GM18508 (cell line): ENCODE measurements around the gene ARMC9.
"Not testable (repeated sequence)": the region's sequence is repeated elsewhere in the genome, so short reads cannot be mapped to it uniquely, and the experiment has no call there.

Source experiments
- ATAC-seq: cut with Tn5 transposase; IDR thresholded peaks from one replicate; pipeline ENCODE4 v1.9.1; 2021; ENCODE audit warnings: moderate number of reproducible peaks; ENCODE audit not compliant: insufficient read depth, unreplicated experiment

Gene ARMC9

GRCh38 chr2:231278868-231279267, 80.4 kb downstream of the ARMC9 start:
- ATAC-seq = no peak

- ATAC-seq = no peak
These were observed 82.4 kb downstream of the ARMC9 start for GRCh38 chr2:231280846-231281245.

DNA sequence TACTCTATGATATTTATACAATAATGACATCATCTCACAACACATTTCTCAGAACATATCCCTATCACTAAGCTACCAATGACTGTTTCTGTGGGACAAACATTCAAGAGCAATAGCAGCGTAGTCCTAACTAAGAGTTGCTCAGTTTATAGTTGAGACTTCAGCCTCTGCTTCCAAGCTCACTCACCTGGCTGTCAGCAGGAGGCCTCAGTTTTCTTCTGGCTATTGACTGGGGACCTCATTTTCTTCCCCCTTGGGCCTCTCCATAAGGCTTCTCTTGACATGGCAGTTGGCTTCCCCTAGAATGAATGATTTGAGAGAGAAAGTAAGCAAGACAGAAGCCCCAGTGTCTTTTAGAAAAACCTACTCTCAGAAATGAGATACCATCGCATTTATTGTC, 85.9 kb downstream of the ARMC9 start:
- ATAC-seq = no peak

- ATAC-seq = no peak
These were observed 88.5 kb downstream of the ARMC9 start for GRCh38 chr2:231286964-231287363.

DNA sequence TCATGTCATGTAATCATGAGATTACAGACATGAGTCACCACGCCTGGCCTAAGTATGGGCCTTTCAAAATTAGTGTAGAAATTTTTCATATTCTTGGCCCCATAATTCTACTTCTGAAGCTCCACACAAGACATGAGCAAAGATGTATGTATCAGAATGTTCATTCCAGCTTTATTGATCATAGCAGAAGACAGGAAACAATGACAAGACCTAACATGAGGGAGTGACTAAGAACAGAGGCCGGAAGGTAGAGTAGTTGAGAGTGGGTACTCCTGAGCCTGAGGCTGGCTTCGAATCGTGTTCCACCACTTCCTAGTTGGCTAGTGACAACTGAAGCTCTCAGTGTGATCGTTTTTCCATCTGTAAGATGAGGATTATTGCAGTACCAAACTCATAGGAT, 89.3 kb downstream of the ARMC9 start:
- ATAC-seq = no peak

- no peak for ATAC-seq
These were observed 90.2 kb downstream of the ARMC9 start for GRCh38 chr2:231288590-231288989.

GRCh38 chr2:231290321-231291015, 92.0 kb downstream of the ARMC9 start:
- no peak for ATAC-seq

GRCh38 chr2:231292472-231293134, 94.2 kb downstream of the ARMC9 start:
- no peak for ATAC-seq

GRCh38 chr2:231293163-231293562, 94.7 kb downstream of the ARMC9 start:
- no peak for ATAC-seq

DNA sequence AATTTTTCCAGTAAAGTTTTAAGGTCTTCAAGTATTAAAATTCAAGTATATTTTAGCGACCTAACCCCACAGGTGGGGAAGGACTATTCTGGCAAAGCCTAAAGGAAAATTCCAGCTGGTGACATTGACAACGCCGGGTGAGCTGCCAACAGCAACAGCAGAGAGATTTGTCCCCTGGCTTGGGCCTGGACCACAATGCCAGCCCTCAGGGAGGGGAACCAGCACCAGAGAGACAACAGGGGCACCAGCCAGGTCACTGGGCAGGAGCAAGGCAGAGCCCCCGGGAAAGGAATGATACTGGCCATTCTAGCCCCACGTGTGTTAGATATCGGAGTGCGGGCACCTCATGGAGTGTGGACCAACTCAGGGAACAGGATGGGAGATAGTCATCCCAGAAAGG, 95.7 kb downstream of the ARMC9 start:
- no peak for ATAC-seq

DNA sequence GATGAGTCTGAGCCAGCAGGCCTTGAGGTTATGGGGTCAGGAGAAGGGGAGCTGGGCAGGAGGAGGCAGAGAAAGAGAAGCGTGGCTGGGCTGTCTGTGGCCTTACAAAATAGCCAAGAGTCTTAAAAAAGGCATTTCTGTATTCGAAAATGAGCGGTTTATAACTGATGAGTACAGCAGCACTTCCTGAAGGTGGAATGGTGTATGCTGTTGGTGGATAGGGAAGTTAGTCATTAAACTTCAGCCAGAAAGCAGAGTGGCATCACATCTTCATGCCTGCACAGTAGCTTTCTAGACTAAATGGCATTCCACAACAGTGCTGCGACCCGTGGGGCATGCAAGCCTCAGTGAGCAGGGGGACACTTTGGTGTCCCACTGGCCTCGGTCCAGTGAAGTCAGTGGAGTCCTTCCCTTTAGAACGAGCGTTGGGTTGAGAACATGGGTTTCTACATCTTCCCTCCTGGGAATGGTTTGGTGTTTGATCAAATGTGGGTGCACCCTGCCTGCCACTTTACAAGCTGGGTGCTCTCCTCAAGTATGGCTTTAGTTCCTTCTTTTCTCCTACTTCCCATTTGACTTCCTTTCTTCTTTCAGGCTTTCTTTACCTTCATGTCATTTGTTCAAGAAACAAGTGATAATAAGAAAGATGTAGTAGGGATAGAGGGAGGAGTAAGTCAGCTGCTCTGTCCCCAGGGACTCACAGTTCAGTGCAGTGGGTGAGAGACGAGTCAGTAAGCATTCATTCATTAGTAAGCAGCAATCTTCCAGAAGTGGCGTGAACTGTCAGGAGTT, 96.3 kb downstream of the ARMC9 start:
- no peak for ATAC-seq

- ATAC-seq = no peak
These were observed 96.9 kb downstream of the ARMC9 start for GRCh38 chr2:231295363-231295655.

GRCh38 chr2:231296401-231296974, 98.1 kb downstream of the ARMC9 start:
- ATAC-seq = no peak

- ATAC-seq = no peak
These were observed 98.9 kb downstream of the ARMC9 start for GRCh38 chr2:231297108-231297908.

GRCh38 chr2:231298091-231298490, 99.7 kb downstream of the ARMC9 start:
- no peak for ATAC-seq

- ATAC-seq = no peak
These were observed 100.8 kb downstream of the ARMC9 start for GRCh38 chr2:231299267-231299666.

DNA sequence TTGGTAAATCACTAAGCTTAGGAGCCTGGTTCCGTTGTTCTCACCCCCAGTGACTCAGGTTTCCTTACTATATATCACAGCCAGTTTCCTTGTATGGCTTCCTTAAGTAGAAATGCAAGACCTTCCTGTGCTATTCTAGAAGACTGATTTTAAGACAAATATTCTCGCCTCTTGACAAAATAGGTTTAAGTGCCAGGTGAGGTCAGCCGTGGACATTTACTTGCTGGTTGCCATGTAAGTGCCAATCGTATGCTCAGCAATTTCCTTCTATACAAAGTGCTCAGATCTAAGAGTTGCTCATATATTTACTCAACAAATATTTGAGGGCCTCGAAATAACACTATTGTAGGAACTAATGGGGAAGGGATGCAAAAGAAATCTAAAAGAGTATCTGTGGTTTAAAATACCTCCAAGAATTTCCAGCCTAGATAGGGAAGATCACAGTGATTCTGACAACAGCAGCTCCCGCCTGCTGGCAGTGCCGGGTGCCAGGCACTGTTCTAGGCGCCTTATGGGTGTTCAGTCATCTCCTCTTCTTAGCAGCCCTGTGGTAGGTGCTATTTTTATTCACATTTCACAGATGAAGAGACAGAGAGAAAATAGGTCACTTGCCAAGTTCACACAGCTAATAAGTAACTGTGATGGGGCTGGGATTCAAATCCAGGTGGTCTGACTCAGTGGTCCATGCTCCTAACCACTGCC, 101.7 kb downstream of the ARMC9 start:
- no peak for ATAC-seq

DNA sequence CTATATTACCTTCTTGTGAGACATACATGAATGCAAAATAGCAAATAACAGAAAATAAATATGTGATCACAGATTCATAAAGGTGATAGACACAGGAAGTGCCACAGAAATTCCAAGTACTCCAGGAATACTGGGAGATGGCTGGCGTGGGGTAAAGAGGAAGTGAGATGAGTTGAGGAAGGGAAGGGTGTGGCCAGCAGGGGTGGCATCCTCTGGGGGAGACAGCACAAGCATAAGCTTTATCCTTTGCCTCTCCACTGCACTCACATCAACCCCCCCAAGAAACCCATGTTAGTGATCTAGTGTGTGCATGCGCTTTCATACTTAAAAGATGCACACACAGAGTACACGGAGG, 102.3 kb downstream of the ARMC9 start:
- ATAC-seq = no peak

DNA sequence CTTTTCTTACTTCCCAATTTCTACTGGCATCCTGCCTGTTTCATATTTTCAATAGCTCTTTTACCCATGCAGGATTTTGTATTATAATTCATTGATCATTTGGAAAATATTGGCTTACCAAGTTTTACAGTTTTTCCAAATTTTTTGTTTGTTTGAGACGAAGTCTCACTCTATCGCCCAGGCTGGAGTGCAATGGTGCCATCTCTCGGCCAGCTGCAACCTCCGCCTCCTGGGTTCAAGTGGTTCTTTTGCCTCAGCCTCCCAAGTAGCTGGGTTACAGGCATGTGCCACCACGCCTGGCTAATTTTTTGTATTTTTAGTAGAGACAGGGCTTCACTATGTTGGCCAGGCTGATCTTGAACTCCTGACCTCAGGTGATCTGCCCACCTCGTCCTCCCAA, 105.8 kb downstream of the ARMC9 start:
- ATAC-seq = not testable (repeated sequence)

DNA sequence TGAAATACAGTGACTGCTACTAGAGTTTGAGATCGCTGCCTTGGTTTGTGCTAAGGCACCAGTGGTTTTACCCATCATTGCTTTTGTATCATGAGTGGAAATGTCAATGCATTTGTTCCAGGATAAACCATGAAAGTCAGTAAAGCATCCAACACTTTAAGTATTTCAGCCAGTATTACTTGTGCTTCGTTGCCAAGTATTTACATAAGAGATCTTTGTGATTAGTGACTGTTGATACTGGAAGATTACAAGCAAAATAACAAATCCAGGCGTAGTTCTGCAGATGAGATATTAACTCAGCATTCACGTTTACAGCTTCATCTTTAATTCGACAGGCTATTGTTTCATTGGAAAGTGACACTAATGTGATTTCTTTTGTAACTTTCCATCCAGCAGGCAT, 106.8 kb downstream of the ARMC9 start:
- no peak for ATAC-seq
